DMS153 treated with DMSO at 0.1 percent for 48 hours (cell line): ENCODE data around the gene SRP9.
"Not testable (repeated sequence)": the region's sequence is repeated elsewhere in the genome, so short reads cannot be mapped to it uniquely, and the experiment has no call there.

ENCODE experiments used
- DNase-seq: peaks from one replicate; lab custom pipeline; 2025; ENCODE audit not compliant: unreplicated experiment; lab: John Stamatoyannopoulos, UW

Gene SRP9

DNA sequence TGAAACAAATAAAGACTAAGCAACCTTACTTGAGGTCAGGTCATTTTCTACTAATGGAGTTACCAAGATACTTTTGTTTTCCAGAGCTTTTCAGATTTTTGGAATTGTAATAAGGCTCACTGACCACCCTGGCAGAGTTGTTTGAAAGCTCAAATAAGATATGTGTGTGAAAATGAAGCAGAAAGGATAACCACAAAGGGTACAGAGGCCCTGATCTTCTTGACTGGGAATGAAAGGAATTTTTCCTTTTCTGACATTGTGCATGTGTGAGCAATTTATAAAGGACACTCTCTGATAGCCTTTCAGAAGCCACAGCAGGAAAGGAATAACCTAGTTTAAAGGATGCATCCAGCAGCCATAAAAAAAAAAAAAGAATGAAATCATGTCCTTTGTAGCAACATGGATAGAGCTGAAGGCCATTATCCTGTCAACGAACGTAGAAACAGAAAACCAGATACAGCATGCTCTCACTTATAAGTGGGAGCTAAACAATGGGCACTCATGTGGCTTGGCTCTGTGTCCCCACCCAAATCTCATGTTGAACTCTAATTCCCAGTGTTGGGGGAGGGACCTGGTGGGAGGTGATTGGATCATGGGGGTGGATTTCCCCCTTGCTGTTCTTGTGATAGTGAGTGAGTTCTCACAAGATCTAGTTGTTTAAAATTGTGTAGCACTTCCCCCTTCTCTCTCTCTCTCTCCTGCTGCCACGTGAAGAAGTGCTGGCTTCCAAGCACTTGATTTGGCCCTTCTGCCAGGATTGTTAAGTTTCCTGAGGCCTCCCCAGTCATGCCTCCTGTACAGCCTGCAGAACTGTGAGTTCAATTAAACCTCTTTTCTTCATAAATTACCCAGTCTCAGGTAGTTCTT is 3.1 kb upstream of the SRP9 start:
- DNase-seq: no peak

- DNase-seq: no peak
Observed at GRCh38 chr1:225776294-225776693, 1.3 kb upstream of the SRP9 start.

DNA sequence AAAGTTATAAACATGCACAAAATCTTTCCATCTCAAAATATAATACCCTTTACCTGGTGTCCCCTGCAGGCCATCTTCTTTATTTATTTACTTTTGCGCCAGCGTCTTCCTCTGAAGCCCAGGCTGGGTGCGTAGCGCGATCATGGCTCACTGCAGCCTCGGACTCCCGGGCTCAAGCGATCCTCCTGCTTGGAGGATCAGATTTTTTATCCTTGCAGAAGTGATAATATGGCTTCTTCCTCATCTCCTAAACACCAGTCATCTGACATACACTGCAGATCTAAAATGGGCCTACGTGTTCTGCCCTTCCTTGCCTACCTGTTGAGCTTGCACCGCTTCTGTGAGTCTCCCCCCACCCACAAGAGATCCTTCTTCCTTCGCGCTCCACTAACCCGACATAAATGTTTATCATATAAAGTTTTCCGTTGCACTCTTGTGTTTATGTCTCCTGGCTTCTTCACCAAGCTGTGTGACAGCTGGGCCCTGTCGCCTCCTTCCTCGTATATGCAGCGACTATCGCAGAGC is 506 bp upstream of the SRP9 start:
- peak; percentile 92 for DNase-seq

DNA sequence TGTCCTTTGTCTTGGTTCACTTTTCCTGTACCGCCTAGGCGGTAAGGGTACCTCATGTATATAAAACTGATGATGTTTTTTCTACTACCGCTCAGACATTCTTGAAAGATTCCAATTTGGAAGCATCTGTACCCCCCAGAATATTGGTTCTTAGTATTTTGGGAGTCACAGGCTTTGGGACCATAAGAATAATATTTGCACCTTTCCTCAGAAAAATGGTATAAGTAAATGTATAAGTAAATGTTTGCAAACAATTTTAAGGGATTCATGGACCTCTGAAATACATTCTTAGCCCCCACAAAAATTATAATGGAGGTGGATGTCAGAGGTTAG is 677 bp downstream of the SRP9 start:
- no peak for DNase-seq

GRCh38 chr1:225779165-225779564 is 1.5 kb downstream of the SRP9 start:
- not testable (repeated sequence) for DNase-seq

DNA sequence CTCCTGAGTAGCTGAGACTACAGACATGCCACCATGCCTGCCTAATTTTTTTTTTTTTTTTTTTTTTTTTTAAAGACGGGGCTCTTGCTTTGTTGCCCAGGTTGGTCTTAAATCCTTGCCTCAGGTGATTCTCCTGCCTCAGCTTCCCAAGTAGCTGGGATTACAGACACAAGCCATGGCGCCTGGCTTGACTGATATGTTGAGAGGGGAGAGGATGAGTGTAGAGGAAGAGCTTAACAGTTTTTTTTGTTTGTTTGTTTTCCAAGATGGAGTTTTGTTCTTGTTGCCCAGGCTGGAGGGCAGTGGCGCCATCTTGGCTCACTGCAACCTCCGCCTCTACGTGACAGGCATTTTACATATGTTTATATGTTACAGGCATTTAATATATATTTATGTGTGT is 2.5 kb downstream of the SRP9 start:
- no peak for DNase-seq

DNA sequence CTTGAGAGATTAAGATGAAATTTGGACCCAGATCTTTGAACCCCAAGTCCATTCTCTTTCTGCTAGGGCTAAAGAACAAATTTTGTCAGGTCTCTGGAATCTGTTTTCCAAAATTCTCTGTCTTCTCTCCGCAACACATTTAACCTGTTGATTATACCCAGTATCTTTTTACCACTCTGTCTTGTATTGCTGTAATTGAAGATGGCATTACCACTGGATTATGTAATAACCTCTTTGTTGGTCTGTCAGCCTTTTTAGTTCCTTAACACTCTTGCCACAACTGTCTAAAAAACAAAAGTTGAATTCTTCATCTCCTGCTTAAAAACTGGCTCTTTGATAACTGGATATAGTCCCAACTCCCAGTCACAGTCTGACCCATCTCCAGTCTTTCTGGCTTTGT is 3.0 kb downstream of the SRP9 start:
- DNase-seq: no peak

DNA sequence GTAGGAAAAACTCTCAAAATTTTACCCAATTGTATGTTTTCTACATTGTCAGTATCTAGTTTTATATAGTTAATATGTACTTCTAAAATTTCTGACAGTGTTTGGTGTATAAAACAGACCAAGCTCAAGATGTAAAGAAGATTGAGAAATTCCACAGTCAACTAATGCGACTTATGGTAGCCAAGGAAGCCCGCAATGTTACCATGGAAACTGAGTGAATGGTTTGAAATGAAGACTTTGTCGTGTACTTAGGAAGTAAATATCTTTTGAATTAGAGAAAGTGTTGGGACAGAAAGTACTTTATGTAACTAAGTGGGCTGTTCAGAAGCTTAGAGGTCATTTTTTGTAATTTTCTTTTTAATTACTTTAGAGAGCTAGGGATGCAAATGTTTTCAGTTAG is 11.5 kb downstream of the SRP9 start:
- not testable (repeated sequence) for DNase-seq

- no peak for DNase-seq
Observed at GRCh38 chr1:225794954-225795353, 17.3 kb downstream of the SRP9 start.

DNA sequence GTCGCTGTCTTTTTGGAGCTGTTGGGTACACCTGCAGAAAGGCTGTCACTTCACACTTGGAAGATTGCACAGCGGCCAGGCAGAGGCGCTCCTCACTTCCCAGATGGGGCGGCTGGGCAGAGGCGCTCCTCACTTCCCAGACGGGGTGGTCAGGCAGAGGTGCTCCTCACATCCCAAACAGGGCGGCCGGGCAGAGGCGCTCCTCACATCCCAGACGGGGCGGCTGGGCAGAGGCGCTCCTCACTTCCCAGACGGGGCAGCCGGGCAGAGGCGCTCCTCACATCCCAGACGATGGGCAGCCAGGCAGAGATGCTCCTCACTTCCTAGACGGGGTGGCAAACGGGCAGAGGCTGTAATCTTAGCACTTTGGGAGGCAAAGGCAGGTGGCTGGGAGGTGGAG is 18.5 kb downstream of the SRP9 start:
- not testable (repeated sequence) for DNase-seq

DNA sequence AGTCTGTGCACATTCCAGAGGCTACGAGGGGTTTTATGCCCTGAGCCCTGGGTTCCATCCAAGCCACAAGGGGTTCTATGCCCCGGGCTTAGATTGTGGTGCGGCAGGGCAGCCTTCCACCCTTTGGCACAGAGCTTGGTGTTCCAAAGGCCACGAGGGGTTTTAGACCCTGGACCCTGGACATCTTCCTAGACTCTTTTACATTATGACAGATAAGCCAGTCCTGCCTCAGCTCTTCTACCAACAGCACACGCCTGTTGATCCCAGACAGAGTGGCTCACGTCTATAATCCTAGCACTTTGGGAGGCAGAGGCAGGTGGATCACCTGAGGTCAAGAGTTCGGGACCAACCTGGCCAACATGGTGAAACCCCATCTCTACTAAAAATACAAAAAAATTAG is 23.5 kb downstream of the SRP9 start:
- not testable (repeated sequence) for DNase-seq

DNA sequence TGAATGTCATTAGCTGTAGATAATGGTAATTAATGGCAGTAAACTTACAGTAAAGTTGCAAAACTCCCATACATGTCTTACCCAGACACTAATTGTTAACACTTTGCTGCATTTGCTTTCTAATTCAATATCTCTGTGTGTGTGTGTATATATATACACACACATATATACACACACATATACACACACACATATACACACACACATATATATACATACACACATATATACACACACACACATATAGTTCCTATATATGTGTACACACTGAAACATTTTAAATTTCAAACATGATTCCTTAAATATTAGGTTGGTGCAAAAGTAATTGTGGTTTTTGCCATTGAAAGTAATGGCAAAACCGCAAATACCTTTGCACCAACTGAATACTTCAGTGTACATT is 28.6 kb downstream of the SRP9 start:
- no peak for DNase-seq

GRCh38 chr1:225806736-225807135 is 29.1 kb downstream of the SRP9 start:
- not testable (repeated sequence) for DNase-seq

GRCh38 chr1:225808136-225808535 is 30.5 kb downstream of the SRP9 start:
- DNase-seq: no peak

GRCh38 chr1:225809842-225810578 is 32.4 kb downstream of the SRP9 start, which contains the start of gene EPHX1:
Gene EPHX1 (plus strand): TSS chr1:225810124. CDS start chr1:225828730, 18,606 bp downstream.
- peak; percentile 87 for DNase-seq

DNA sequence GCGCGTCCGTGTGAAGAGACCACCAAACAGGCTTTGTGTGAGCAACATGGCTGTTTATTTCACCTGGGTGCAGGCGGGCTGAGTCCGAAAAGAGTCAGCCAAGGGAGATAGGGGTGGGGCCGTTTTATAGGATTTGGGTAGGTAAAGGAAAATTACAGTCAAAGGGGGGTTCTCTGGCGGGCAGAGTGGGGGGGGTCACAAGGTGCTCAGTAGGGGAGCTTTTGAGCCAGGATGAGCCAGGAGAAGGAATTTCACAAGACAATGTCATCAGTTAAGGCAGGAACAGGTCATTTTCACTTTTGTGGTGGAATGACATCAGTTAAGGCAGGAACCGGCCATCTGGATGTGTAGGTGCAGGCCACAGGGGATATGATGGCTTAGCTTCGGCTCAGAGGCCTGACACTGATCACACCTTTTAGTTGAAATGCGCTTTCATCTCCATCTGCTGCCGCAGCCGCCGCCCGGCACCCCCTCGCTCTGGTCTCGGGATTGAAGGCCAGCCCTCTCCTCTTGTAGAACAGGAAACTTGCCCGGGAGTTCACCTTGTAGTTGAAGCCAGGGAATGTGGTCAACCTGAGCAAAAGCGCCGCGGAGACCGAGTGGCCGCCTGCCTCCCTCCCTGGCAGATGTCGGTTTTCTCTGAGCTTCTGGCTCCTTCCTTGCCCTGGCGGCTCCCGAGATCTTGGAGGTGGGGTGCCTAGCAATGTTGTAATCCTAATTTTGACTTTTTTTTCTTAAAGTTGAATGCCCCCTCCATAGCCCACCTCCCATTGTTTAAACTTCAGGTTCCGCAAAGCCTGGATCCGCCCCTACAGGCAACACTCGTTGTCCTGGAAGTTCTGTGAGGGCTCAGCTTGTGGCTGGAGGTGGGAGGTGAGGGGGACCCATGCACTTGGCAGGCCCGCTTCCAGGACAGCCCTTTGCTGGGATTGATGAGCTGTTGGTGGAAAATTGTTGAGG is 33.2 kb downstream of the SRP9 start:
- DNase-seq: not testable (repeated sequence)

DNA sequence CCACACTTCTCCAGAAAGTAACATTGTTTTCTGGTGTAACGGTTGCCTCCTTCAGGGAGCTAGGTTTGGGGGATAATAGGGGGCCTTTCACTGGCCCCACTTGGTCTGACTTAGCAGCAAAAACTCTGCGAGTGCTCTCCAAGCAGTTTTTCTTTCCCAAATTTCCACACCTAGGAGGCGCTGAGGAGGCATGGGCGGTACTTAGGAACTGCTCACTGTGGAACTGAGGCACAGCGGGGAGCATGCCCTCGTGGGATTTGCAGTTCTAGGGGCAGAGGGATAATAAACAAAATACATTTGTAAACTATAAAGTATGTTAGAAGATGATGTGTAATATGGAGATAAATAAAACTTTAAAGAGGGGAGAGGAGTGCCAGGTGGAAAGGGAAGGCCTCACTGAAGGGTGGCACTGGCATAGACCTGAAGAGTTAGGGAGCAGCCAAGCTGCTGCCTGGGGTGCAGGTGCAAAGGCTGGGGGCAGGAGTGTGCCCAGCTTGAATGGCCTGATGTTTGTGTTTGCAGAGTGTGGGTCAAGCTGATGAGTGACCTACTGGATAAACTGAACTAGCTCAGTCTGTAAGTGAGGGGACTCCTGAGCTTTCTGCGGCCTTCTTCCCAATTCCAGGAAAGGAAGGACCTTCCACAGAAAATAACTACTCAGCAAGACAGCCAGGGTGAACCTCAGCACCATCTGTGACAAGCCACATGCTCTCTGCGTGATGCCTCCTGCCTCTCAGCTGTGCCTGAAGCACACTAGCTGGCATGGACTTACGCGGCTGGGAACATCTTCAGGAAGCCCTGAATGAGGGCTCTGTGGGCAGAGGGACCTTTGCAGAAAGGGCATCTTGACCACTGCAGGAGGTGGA is 34.2 kb downstream of the SRP9 start:
- no peak for DNase-seq

- DNase-seq: peak; percentile 36
Observed at GRCh38 chr1:225812488-225813213, 35.0 kb downstream of the SRP9 start.

- DNase-seq: peak; percentile 93
Observed at GRCh38 chr1:225813214-225813964, 35.8 kb downstream of the SRP9 start.
